OCI-LY7 (cell line): ENCODE measurements around the gene FAAP20.

Source experiments
- EZH2phosphoT487 ChIP-seq: fragments of 200-600 bp; sonication (generic); IDR thresholded peaks from 2 replicates; pipeline ENCODE4 v1.6.1; 2018; ENCODE audit warnings: low read depth, borderline replicate concordance, mild to moderate bottlenecking, mixed run types, antibody characterized with exemption, low read length, moderate library complexity, mixed read lengths
- TF ChIP-seq, protein P1 (sequence below): fragments of 200-600 bp; sonication (generic); conservative IDR thresholded peaks from 2 replicates; pipeline ENCODE4 v1.5.1; 2014; ENCODE audit warnings: mild to moderate bottlenecking, antibody characterized with exemption, low read length, moderate library complexity, mixed read lengths

GRCh38 chr1:2144501-2145090 is 50.0 kb downstream of the FAAP20 start:
- TF ChIP-seq, protein P1, sequence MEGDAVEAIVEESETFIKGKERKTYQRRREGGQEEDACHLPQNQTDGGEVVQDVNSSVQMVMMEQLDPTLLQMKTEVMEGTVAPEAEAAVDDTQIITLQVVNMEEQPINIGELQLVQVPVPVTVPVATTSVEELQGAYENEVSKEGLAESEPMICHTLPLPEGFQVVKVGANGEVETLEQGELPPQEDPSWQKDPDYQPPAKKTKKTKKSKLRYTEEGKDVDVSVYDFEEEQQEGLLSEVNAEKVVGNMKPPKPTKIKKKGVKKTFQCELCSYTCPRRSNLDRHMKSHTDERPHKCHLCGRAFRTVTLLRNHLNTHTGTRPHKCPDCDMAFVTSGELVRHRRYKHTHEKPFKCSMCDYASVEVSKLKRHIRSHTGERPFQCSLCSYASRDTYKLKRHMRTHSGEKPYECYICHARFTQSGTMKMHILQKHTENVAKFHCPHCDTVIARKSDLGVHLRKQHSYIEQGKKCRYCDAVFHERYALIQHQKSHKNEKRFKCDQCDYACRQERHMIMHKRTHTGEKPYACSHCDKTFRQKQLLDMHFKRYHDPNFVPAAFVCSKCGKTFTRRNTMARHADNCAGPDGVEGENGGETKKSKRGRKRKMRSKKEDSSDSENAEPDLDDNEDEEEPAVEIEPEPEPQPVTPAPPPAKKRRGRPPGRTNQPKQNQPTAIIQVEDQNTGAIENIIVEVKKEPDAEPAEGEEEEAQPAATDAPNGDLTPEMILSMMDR, result no peak
- TF ChIP-seq EZH2phosphoT487, result no peak
